ENCODE data around the gene SLC25A33.

The SLC25A33 gene

DNA sequence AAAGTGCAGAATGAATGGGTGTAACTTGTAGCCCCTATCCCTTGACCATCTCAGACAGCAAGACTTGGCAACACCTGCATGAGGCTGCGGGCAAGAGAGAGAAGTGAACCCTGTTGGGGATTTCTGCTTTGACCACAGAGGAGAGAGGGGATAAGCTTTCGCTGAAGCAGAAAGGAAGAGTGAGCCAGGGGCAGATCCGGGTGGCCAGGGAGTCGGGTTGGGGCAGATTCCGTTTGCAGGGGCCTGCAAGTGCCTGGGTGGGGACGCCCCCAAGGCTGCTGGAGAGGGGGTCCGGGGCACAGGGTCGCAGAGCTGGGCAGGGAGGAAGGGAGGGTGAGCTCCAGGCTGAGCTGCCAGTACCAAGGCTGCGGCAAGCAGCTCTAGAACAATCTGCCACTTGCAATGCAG, 86.9 kb downstream of the SLC25A33 start:
- no peak for DNase-seq

DNA sequence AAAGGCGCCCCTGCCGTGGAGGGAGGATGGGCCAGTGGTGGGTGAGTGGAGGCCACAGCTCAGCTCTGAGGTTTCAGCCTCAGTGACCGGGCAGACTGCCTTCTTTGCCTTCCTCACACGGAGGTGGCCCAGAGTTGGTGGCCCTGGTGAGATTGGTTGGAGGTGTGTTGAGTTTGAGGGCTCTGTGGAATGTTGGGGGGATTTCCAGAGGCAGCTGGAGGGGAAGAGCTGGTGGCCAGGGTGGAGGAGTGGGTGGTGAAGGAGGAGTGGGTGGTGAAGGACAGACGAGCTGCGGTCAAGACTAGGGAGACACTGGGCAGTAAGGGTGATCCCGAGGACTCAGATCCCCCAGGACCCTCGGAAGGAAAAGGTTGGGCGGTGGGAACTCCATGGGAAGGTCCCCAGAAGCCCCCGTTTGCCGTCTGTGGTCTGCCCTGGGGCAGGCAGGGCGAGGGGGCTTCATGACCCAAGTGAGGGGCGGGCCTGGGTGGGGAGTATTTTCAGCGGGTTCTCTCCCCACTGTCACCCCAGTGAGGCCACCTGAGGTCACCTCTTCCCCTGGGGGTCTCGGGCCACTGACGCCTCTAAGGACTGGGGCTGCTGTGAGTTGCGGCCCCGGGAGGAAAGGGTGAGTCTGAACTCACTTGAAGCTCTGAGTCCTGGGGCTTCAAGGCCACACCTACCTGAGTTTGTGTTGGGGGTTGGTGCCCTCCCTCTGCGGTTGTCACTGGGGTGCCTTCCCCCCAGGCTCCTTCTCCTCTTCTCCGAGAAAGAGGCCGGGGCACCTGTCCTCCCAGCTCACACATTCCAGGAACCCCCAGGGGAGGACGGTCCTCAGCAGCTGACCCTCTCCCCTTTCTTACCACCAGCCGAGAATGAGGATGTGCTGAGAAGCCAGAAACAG, 89.5 kb downstream of the SLC25A33 start:
- no peak for DNase-seq

DNA sequence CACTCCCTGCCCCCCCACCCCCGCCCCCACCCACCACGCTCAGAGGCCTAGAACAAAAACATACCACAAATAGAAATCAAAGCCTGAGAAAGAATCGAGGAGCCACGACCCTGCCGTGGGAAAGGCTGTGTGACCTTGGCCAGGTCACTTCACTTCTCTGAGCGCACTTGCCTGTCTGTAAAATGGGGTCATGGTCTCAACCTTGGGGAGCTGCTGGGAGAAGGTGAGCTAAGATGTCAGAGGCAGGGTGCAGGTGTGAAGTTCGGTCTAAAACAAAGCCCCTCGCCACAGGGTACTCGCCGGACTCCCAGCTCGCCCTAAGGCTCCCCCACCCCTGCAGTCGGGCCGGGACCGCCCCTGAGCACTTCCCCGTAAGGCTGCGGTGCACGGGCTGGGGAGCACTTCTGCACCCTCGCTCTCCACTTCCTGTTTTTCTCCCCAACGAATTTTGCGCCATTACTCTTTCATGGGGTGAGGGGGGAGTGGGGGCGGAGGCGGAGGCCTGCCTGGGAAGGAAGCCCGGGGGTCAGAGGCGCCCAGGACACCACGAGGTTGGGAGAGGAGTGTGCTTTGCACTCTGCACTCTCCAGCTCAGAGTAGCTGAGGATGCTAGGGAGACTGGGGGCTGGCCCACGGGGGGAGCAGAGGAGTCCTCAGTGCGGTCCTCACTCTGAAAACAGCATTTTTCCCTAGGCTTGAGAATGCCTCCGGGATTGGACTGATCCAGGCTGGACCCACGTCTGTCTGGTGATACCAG, 90.4 kb downstream of the SLC25A33 start:
- no peak for DNase-seq

DNA sequence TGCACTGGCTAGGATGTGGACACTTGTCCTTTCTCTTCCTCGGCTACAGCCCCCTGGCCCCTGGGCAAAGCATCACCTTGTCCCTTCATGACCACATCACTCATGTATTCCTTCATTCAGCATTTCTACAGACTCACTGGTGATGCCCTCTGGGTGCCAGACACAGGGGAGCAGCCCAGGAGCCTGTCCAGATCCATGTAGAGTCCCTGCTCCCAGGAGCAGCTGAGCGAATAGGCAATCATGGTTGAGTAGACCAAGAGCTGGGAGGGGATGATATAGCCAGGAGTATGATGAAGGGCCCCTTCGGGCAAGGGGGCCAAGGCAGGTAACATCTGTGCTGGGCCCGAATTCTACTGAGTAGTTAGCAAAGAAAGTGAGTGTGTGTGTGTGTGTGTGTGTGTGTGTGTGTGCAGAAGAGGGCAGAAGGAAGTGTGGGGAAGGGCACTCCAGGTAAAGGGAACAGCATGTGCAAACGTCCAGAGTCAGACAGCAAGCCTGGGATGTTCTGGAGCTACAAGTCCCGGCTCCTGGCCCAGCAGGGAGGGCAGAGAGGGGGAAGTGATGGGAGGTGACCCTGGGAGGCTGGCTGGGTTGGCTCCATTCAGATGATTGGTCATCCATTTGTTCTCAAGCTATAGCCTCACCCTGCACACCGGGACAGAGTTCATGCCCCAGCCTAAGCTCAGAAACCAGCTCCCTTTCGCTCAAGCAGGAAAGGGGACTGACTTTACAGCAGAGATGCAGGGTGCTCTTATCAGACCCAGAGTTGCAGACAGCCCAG, 91.3 kb downstream of the SLC25A33 start:
- no peak for DNase-seq

DNA sequence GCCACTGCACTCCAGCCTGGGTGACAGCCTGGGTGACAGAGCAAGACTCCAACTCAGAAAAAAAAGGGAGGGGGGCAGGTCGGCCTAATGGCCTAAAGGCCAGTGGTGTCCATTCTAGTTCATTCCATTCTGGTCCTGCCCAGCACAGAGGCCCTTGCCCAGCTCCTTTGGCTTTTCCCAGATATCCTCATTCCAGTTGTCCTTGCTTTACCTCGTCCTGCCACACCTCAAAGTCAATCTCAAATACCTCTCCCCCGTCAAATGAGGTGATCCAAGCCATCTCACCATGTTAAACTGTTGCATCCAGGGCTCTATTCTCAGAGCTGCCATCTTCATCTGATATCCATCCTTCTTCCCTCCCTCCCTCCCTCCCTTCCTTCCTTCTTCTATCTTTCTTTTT, 92.3 kb downstream of the SLC25A33 start:
- DNase-seq, result no peak

DNA sequence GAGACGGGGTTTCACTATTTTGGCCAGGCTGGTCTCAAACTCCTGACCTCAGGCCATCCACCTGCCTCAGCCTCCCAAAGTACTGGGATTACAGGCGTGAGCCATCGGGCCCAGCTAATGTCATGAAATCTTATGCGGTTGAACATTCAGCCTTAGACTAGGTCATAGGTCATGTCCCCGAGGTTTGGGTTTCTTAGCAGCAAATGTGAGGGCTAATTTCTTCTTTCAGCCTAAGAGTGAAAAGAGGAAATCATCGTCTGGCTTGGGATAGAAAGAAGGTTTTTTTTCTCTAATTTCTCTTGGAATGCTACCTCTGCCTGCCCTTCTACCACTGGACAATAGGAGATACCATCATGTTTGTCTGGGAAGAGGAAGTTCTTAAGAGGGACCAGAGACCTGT, 94.2 kb downstream of the SLC25A33 start:
- no peak for DNase-seq

DNA sequence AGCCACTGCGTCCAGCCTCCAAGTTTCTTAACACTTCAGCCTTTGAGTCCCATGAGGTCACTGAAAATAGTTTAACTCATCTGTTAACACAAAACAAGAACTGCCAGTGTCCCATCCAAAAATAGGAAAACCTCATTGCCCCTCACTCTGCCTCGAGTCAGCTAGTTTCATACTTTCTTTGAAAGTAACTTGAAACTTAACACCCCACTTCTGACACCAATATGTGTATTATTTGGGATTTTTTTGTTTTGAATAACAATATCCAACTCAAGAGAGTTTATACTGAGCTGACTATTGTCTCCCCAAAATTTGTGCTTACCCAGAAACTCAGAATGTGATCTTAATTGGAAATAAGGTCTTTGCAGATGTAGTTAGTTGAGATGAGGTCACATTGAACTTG, 95.3 kb downstream of the SLC25A33 start:
- DNase-seq, result no peak

Data from fibroblast of skin of scalp (primary cell).